OCI-LY1 (cell line): ENCODE data around the gene PLXNA3.

Experiments
- CTCF ChIP-seq: fragments of 200-600 bp; sonication (generic), shearing (Covaris generic); IDR thresholded peaks from 2 replicates; pipeline ENCODE4 v1.5.1; 2017; ENCODE audit warnings: mild to moderate bottlenecking, antibody characterized with exemption, low read length, moderate library complexity, mixed read lengths
- EZH2 ChIP-seq: fragments of 200-600 bp; sonication (generic), shearing (Covaris generic); IDR thresholded peaks from 2 replicates; pipeline ENCODE4 v1.8.0; 2017; ENCODE audit warnings: borderline replicate concordance, mixed run types, mild to moderate bottlenecking, antibody characterized with exemption, low read length, moderate library complexity, mixed read lengths

- TF ChIP-seq CTCF: no peak
- no peak for TF ChIP-seq EZH2
These were observed 40.9 kb upstream of the PLXNA3 start for GRCh38 chrX:154417157-154417556.
